GM19239 (cell line): ENCODE results near the gene FBXL4.

Source experiments
- DNase-seq: peaks from one replicate; pipeline ENCODE4 v3.0.0; 2011; ENCODE audit warnings: low spot score; ENCODE audit not compliant: insufficient read length
- FAIRE-seq: peaks from 2 replicates; lab custom pipeline; 2011; peaks lifted over from hg19 to GRCh38; lab: Jason Lieb, UNC

The FBXL4 gene

GRCh38 chr6:98830146-98830545 is 117.6 kb downstream of the FBXL4 start:
- FAIRE-seq (no peak), DNase-seq (no peak)

GRCh38 chr6:98828941-98829411 is 118.8 kb downstream of the FBXL4 start:
- FAIRE-seq (no peak), DNase-seq (no peak)

GRCh38 chr6:98828211-98828788 is 119.4 kb downstream of the FBXL4 start:
- DNase-seq (no peak), FAIRE-seq (no peak)

- no peak for FAIRE-seq
- no peak for DNase-seq
Observed at GRCh38 chr6:98827295-98828159, 120.2 kb downstream of the FBXL4 start.

GRCh38 chr6:98825600-98826230 is 122.0 kb downstream of the FBXL4 start:
- FAIRE-seq: no peak
- DNase-seq: no peak

GRCh38 chr6:98824902-98825599 is 122.7 kb downstream of the FBXL4 start:
- FAIRE-seq (no peak), DNase-seq (no peak)

- DNase-seq (no peak), FAIRE-seq (no peak)
Observed at GRCh38 chr6:98824162-98824901, 123.4 kb downstream of the FBXL4 start.

GRCh38 chr6:98823428-98824161 is 124.2 kb downstream of the FBXL4 start:
- peak; percentile 35 for FAIRE-seq
- no peak for DNase-seq

- DNase-seq (no peak), FAIRE-seq (no peak)
Observed at GRCh38 chr6:98821756-98822405, 125.9 kb downstream of the FBXL4 start.
